GM21717 (cell line): ENCODE results near the gene VGLL4.

Source experiments
- ATAC-seq: cut with Tn5 transposase; IDR thresholded peaks from one replicate; pipeline ENCODE4 v1.9.1; 2021; ENCODE audit warnings: mild to moderate bottlenecking, moderate library complexity; ENCODE audit not compliant: unreplicated experiment

Gene VGLL4

GRCh38 chr3:11553436-11554235, 90.1 kb downstream of the VGLL4 start:
- ATAC-seq, result no peak

GRCh38 chr3:11552289-11553264, 91.1 kb downstream of the VGLL4 start:
- no peak for ATAC-seq

- ATAC-seq, result no peak
These were observed 92.7 kb downstream of the VGLL4 start for GRCh38 chr3:11551036-11551435.

- no peak for ATAC-seq
These were observed 94.1 kb downstream of the VGLL4 start for GRCh38 chr3:11549580-11550140.

GRCh38 chr3:11548721-11549131, 95.0 kb downstream of the VGLL4 start:
- no peak for ATAC-seq

- no peak for ATAC-seq
These were observed 96.2 kb downstream of the VGLL4 start for GRCh38 chr3:11547498-11547897.

- ATAC-seq, result no peak
These were observed 96.9 kb downstream of the VGLL4 start for GRCh38 chr3:11546657-11547302.

GRCh38 chr3:11545186-11545851, 98.4 kb downstream of the VGLL4 start:
- ATAC-seq, result no peak

GRCh38 chr3:11544412-11545181, 99.1 kb downstream of the VGLL4 start:
- ATAC-seq, result no peak

- ATAC-seq, result no peak
These were observed 99.7 kb downstream of the VGLL4 start for GRCh38 chr3:11543948-11544387.

GRCh38 chr3:11543141-11543947, 100.4 kb downstream of the VGLL4 start:
- ATAC-seq, result no peak

GRCh38 chr3:11542551-11542950, 101.2 kb downstream of the VGLL4 start:
- ATAC-seq, result no peak

GRCh38 chr3:11541321-11542303, 102.1 kb downstream of the VGLL4 start:
- no peak for ATAC-seq

GRCh38 chr3:11539677-11540076, 104.0 kb downstream of the VGLL4 start:
- ATAC-seq, result no peak

- ATAC-seq, result no peak
These were observed 104.5 kb downstream of the VGLL4 start for GRCh38 chr3:11539218-11539617.

- no peak for ATAC-seq
These were observed 105.1 kb downstream of the VGLL4 start for GRCh38 chr3:11538581-11538980.

GRCh38 chr3:11536936-11537612, 106.6 kb downstream of the VGLL4 start:
- ATAC-seq, result no peak
